ENCODE data around the gene EML5. TPM values are rescaled to one million over a fixed set of nuclear protein-coding genes. Genes with fewer than 3 reads are reported as not detected.

The EML5 gene
- total and polyA plus RNA-seq, 2 of the 13 experiments (the other 11 are each of a cell fraction or from before 2014, with no cell fraction given) = 0.11 TPM; not detected in 1

- no peak; the same call in 1 of the 2 replicates for TF ChIP-seq ZNF543 (CRISPR knock-in tag; IDR thresholded peaks at IDR 0.05)
- no peak for TF ChIP-seq NFKBIZ (CRISPR knock-in tag; IDR thresholded peaks at IDR 0.05)
- TF ChIP-seq, protein P1, sequence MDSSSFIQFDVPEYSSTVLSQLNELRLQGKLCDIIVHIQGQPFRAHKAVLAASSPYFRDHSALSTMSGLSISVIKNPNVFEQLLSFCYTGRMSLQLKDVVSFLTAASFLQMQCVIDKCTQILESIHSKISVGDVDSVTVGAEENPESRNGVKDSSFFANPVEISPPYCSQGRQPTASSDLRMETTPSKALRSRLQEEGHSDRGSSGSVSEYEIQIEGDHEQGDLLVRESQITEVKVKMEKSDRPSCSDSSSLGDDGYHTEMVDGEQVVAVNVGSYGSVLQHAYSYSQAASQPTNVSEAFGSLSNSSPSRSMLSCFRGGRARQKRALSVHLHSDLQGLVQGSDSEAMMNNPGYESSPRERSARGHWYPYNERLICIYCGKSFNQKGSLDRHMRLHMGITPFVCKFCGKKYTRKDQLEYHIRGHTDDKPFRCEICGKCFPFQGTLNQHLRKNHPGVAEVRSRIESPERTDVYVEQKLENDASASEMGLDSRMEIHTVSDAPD (CRISPR knock-in tag; IDR thresholded peaks at IDR 0.05) = no peak
- no peak for TF ChIP-seq ZNF772 (CRISPR knock-in tag; IDR thresholded peaks at IDR 0.05)
- TF ChIP-seq AHR (CRISPR knock-in tag; IDR thresholded peaks at IDR 0.05) = 0 out of 2 replicates have a peak, but pooled peaks have one; percentile 25
- TF ChIP-seq RCOR2 (CRISPR knock-in tag; IDR thresholded peaks at IDR 0.05) = no peak
- TF ChIP-seq SKIL (CRISPR knock-in tag; IDR thresholded peaks at IDR 0.05; ENCODE audit: borderline replicate concordance) = no peak
- TF ChIP-seq NR3C1 (CRISPR knock-in tag; IDR thresholded peaks at IDR 0.05) = no peak
- no peak for TF ChIP-seq TP53 (CRISPR knock-in tag; conservative IDR thresholded peaks at IDR 0.05)
Observed at GRCh38 chr14:88792473-88793258, at the start of gene EML5 (continued).

DNA sequence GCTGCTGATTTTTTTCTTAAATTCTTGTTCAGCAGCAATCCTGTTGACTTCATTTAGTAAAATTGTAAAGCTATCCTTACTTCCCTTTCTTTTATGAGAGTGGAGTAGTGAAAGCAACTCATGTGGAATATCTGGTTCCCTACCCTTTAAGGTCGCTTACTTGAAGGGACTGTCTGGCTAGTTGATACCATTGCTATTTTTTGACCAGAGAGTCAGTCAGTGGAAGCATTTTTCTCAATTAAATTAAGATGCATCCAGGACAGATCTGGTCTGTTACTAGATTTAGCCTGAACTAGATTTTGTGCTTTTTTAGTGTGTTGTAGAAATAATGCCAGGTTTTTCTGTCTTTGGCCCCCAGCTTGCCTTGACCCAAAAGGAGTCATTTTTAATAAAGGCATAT lies 49.7 kb upstream of the EML5 start:
- 86% methylated on average over 1 of the region's 1 CpG for WGBS (ENCODE audit: low lambda C conversion rate)
- in situ Hi-C loops (cut with HindIII; ENCODE audit: extremely low pct_ligation_motif_present, low pct_unique_long_range_greater_than_20kb) (no loop called here), intact Hi-C loops (cut with micrococcal nuclease; ENCODE audit: unreplicated experiment) (no loop called here)
- POLR2A ChIA-PET = interaction anchor here (1.6 kb wide), 1 partner anchor 18 kb away, joined by 4 read pairs; the partner anchor contains the start of gene TTC8
- no peak for ATAC-seq
- H3K9me3 ChIP-seq (ENCODE audit: low read length) = no peaks in the 10 kb centered on the region
- H3K4me1 ChIP-seq (ENCODE audit: insufficient read depth, low read length) = no peaks in the 10 kb centered on the region
- no peak overlapping the region for H3K4me3 ChIP-seq (replicated peaks in 1 of 3; ENCODE audit: insufficient read depth in 1 of 3, low read depth in 2 of 3, low read length in 3 of 3)
- no peaks in the 10 kb centered on the region for H3K27me3 ChIP-seq (ENCODE audit: control insufficient read depth in 1 of 2, insufficient read depth in 2 of 2, low read length in 2 of 2)
- no TSS peak for BruUV-seq (replicated peaks)
- TF ChIP-seq CHD2 (IDR thresholded peaks at IDR 0.05; ENCODE audit: low read depth, low read length) (no peak), ZBTB39 (CRISPR knock-in tag; IDR thresholded peaks at IDR 0.05) (no peak), ZNF17 (CRISPR knock-in tag; IDR thresholded peaks at IDR 0.05) (no peak)
- H3K9ac ChIP-seq (ENCODE audit: insufficient read depth, low read depth, low read length) = no peak overlapping the region
- H4K20me1 ChIP-seq (ENCODE audit: insufficient read depth, low read length) = no peaks in the 10 kb centered on the region
- H3K79me2 ChIP-seq (ENCODE audit: insufficient read depth, low read length) = no peaks in the 10 kb centered on the region
- FAIRE-seq = no peak
- H2AFZ ChIP-seq (ENCODE audit: low read length) = no peak overlapping the region
- H3K36me3 ChIP-seq (replicated peaks in 1 of 2; ENCODE audit: control insufficient read depth in 1 of 2, insufficient read depth in 2 of 2, low read length in 2 of 2) = peaks cover 0 to 1% of the 10 kb centered on the region in 2 experiments; a peak in 2 of 5 replicates
- CTCF ChIA-PET (ENCODE audit: low intra/inter-chr PET ratio, low total read pairs) = no interaction called here
- H3K4me2 ChIP-seq (ENCODE audit: low read depth, low read length) = no peak overlapping the region
- DNase-seq (ENCODE audit: low spot score) = no peak
- no peak overlapping the region for H3K27ac ChIP-seq (ENCODE audit: extremely low read length, insufficient read depth, low read length)
